HEK293 (cell line): ENCODE measurements around the gene PCTP.
A peak's percentile ranks its signal among the peaks of the same experiment; 100 is the strongest.

ENCODE experiments used
- CTCF ChIA-PET: fragments of 350-600 bp; formaldehyde crosslinking; extraction: SDS; loops from one replicate; lab custom pipeline; 2021; ENCODE audit warnings: antibody characterized with exemption; lab: Yijun Ruan, JAX
- POLR2A ChIA-PET: fragments of 300-600 bp; formaldehyde crosslinking; extraction: SDS; loops from one replicate; lab custom pipeline; 2020; ENCODE audit warnings: antibody characterized with exemption, inconsistent platforms; lab: Yijun Ruan, JAX
- H3K27ac ChIP-seq: fragments of 200-500 bp; sonication (Bioruptor generic); 2 replicates; pipeline ENCODE4 v1.5.1; 2014; ENCODE audit warnings: low read depth, low read length, control low read depth, inconsistent platforms; ENCODE audit errors: extremely low read depth
- H3K36me3 ChIP-seq, 2 experiments: fragments of 200-500 bp in 1 of 2; sonication (Bioruptor generic) in 1 of 2; 1 replicate in 1 of 2; 2 replicates in 1 of 2; pipeline ENCODE4 v1.5.1; 2014 to 2017; ENCODE audit warnings: inconsistent platforms in 2 of 2, low read length in 2 of 2; ENCODE audit not compliant: control insufficient read depth in 2 of 2, insufficient read depth in 1 of 2
- H3K4me1 ChIP-seq: fragments of 200-500 bp; sonication (Bioruptor generic); 2 replicates; pipeline ENCODE4 v1.5.1; 2014; ENCODE audit warnings: mild to moderate bottlenecking, low read length, inconsistent platforms; ENCODE audit not compliant: control insufficient read depth, insufficient read depth
- H3K4me3 ChIP-seq: 2 replicates; pipeline ENCODE4 v1.5.1; 2011; ENCODE audit warnings: low read depth, mild to moderate bottlenecking, control low read depth, low read length, moderate library complexity
- H3K9me3 ChIP-seq: fragments of 200-500 bp; sonication (Bioruptor generic); 2 replicates; pipeline ENCODE4 v1.5.1; 2014; ENCODE audit warnings: low read depth, low read length, inconsistent platforms; ENCODE audit not compliant: control insufficient read depth, insufficient read depth
- GLI4 ChIP-seq: fragments of 450-650 bp; formaldehyde crosslinking; IDR thresholded peaks from 2 replicates; pipeline ENCODE4 v1.5.1; 2016; ENCODE audit warnings: missing biosample characterization, missing genetic modification characterization
- KLF10 ChIP-seq: fragments of 450-650 bp; IDR thresholded peaks from 2 replicates; pipeline ENCODE4 v1.5.1; 2018; ENCODE audit warnings: missing biosample characterization, mild to moderate bottlenecking, missing genetic modification characterization
- MEIS1 ChIP-seq: sonication (generic); formaldehyde crosslinking; IDR thresholded peaks from 2 replicates; pipeline ENCODE4 v1.8.1; 2022; ENCODE audit warnings: missing genetic modification reagents, mild to moderate bottlenecking, borderline replicate concordance
- PRDM1 ChIP-seq: fragments of 450-650 bp; formaldehyde crosslinking; IDR thresholded peaks from 2 replicates; pipeline ENCODE4; 2016; ENCODE audit warnings: missing biosample characterization, missing genetic modification characterization
- SP7 ChIP-seq: fragments of 450-650 bp; formaldehyde crosslinking; IDR thresholded peaks from 2 replicates; pipeline ENCODE4 v1.5.1; 2016; ENCODE audit warnings: missing biosample characterization, missing genetic modification characterization
- YY2 ChIP-seq: fragments of 450-650 bp; formaldehyde crosslinking; IDR thresholded peaks from 2 replicates; pipeline ENCODE4 v1.5.1; 2016; ENCODE audit warnings: missing biosample characterization, missing genetic modification characterization
- ZBTB20 ChIP-seq: fragments of 450-650 bp; formaldehyde crosslinking; IDR thresholded peaks from 2 replicates; pipeline ENCODE4 v1.5.1; 2016; ENCODE audit warnings: missing biosample characterization, missing genetic modification characterization
- ZIC2 ChIP-seq: fragments of 450-650 bp; formaldehyde crosslinking; IDR thresholded peaks from 2 replicates; pipeline ENCODE4 v1.5.1; 2016; ENCODE audit warnings: missing biosample characterization, missing genetic modification characterization
- ZNF140 ChIP-seq: fragments of 450-650 bp; formaldehyde crosslinking; IDR thresholded peaks from 2 replicates; pipeline ENCODE4 v1.5.1; 2016; ENCODE audit warnings: missing biosample characterization, missing genetic modification characterization
- ZNF184 ChIP-seq: fragments of 450-650 bp; IDR thresholded peaks from 2 replicates; pipeline ENCODE4 v1.5.1; 2018; ENCODE audit warnings: missing biosample characterization, mild to moderate bottlenecking, missing genetic modification characterization
- ZNF394 ChIP-seq: fragments of 450-650 bp; formaldehyde crosslinking; IDR thresholded peaks from 2 replicates; pipeline ENCODE4 v1.5.1; 2016; ENCODE audit warnings: missing biosample characterization, missing genetic modification characterization, mild to moderate bottlenecking, moderate library complexity, borderline replicate concordance
- ZNF426 ChIP-seq: fragments of 450-650 bp; formaldehyde crosslinking; IDR thresholded peaks from 2 replicates; pipeline ENCODE4 v1.5.1; 2017; ENCODE audit warnings: missing biosample characterization, missing genetic modification characterization, mild to moderate bottlenecking, inconsistent platforms, moderate library complexity
- ZNF48 ChIP-seq: fragments of 450-650 bp; formaldehyde crosslinking; IDR thresholded peaks from 2 replicates; pipeline ENCODE4 v1.5.1; 2016; ENCODE audit warnings: missing biosample characterization, missing genetic modification characterization
- ZNF555 ChIP-seq: fragments of 450-650 bp; formaldehyde crosslinking; conservative IDR thresholded peaks from 2 replicates; pipeline ENCODE4 v1.5.1; 2017; ENCODE audit warnings: missing biosample characterization, mild to moderate bottlenecking, missing genetic modification characterization, inconsistent platforms
- ZNF585B ChIP-seq: fragments of 450-650 bp; formaldehyde crosslinking; IDR thresholded peaks from 2 replicates; pipeline ENCODE4 v1.5.1; 2016; ENCODE audit warnings: missing biosample characterization, missing genetic modification characterization
- ZNF596 ChIP-seq: fragments of 450-650 bp; IDR thresholded peaks from 2 replicates; pipeline ENCODE4 v1.5.0; 2018; ENCODE audit warnings: missing biosample characterization, mild to moderate bottlenecking, missing genetic modification characterization, moderate library complexity
- ZNF654 ChIP-seq: fragments of 450-650 bp; formaldehyde crosslinking; IDR thresholded peaks from 2 replicates; pipeline ENCODE4 v1.5.1; 2016; ENCODE audit warnings: low read depth, missing biosample characterization, missing genetic modification characterization
- ZNF76 ChIP-seq: fragments of 450-650 bp; formaldehyde crosslinking; IDR thresholded peaks from 2 replicates; pipeline ENCODE4; 2016; ENCODE audit warnings: low read depth, missing biosample characterization, missing genetic modification characterization, borderline replicate concordance
- ZNF792 ChIP-seq: fragments of 450-650 bp; formaldehyde crosslinking; IDR thresholded peaks from 2 replicates; pipeline ENCODE4 v1.5.1; 2016; ENCODE audit warnings: missing biosample characterization, missing genetic modification characterization
- ZNF830 ChIP-seq: fragments of 450-650 bp; IDR thresholded peaks from 2 replicates; pipeline ENCODE4 v1.5.0; 2018; ENCODE audit warnings: missing biosample characterization, missing genetic modification characterization, low read depth, mild to moderate bottlenecking, moderate library complexity
- TF ChIP-seq, protein P1 (sequence below): fragments of 450-650 bp; formaldehyde crosslinking; IDR thresholded peaks from 2 replicates; pipeline ENCODE4 v1.5.1; 2016; ENCODE audit warnings: missing biosample characterization, missing genetic modification characterization
- TF ChIP-seq, protein P2 (sequence below): fragments of 450-650 bp; formaldehyde crosslinking; IDR thresholded peaks from 2 replicates; pipeline ENCODE4 v1.5.1; 2016; ENCODE audit warnings: missing biosample characterization, missing genetic modification characterization

Gene PCTP

DNA sequence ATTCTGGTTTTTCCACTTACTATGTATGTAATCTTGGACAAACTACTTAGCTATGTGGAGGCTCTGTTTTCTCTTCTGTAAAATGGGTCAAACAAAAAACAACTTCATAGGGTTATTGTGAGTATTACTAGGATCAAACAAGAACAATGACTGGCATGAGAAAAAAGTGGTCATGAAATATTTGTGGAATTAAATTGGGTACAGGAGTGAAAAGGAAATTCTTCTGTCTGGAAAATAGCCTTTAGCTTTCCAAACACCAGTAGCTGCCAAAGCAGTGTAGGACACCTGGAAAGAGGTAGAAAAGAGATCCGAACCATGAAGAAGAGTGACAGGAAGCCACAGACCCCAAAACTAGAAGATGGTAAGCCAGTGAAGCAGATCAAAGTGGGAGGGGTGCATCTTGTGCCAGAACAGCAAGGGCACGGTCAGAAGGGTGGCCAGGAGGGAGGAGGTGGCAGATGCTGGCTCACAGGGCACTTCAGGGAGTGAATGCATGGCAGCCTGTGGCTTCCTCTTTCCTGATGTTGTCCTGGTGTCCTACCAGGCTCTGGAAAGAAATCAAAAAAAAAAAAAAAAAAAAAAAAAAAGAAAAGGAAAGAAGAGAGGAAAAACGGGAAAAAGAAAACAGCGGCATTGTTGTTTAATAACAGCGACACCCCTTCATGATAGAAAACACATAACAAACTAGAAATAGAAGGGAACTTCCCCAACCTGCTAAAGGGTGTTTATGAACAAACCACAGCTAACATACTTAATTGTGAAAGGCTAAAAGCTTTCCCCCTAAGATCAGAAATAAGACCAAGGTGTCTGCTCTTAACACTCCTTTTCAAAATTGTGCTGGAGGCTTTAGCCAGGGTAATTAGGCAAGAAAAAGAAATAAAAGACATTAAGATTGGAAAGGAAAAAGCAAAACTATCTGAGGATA is 67.9 kb downstream of the PCTP start:
- POLR2A ChIA-PET: no interaction called here
- Histone ChIP-seq H3K9me3 (no peaks in the 10 kb centered on the region), H3K4me1 (no peaks in the 10 kb centered on the region), H3K4me3 (no peak overlapping the region)
- TF ChIP-seq, protein P1, sequence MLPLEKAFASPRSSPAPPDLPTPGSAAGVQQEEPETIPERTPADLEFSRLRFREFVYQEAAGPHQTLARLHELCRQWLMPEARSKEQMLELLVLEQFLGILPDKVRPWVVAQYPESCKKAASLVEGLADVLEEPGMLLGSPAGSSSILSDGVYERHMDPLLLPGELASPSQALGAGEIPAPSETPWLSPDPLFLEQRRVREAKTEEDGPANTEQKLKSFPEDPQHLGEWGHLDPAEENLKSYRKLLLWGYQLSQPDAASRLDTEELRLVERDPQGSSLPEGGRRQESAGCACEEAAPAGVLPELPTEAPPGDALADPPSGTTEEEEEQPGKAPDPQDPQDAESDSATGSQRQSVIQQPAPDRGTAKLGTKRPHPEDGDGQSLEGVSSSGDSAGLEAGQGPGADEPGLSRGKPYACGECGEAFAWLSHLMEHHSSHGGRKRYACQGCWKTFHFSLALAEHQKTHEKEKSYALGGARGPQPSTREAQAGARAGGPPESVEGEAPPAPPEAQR (tag by site-specific recombination): no peak
- TF ChIP-seq SP7 (tag by site-specific recombination) (no peak), ZNF555 (tag by site-specific recombination) (no peak), ZNF48 (no peak), MEIS1 (CRISPR knock-in tag) (no peak), ZNF76 (no peak), ZNF830 (tag by site-specific recombination) (no peak), ZIC2 (tag by site-specific recombination) (no peak), YY2 (tag by site-specific recombination) (no peak), ZNF792 (tag by site-specific recombination) (no peak), ZNF654 (tag by site-specific recombination) (no peak), GLI4 (tag by site-specific recombination) (no peak), ZNF140 (tag by site-specific recombination) (no peak), ZBTB20 (tag by site-specific recombination) (no peak), ZNF394 (tag by site-specific recombination) (no peak), ZNF585B (tag by site-specific recombination) (no peak), KLF10 (no peak), ZNF426 (tag by site-specific recombination) (no peak)
- TF ChIP-seq, protein P2, sequence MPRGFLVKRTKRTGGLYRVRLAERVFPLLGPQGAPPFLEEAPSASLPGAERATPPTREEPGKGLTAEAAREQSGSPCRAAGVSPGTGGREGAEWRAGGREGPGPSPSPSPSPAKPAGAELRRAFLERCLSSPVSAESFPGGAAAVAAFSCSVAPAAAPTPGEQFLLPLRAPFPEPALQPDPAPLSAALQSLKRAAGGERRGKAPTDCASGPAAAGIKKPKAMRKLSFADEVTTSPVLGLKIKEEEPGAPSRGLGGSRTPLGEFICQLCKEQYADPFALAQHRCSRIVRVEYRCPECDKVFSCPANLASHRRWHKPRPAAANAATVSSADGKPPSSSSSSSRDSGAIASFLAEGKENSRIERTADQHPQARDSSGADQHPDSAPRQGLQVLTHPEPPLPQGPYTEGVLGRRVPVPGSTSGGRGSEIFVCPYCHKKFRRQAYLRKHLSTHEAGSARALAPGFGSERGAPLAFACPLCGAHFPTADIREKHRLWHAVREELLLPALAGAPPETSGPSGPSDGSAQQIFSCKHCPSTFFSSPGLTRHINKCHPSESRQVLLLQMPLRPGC: no peak
- TF ChIP-seq, all 188 proteins: peak for 0
- H3K36me3 ChIP-seq: no peaks in the 10 kb centered on the region
- no peak overlapping the region for H3K27ac ChIP-seq
- CTCF ChIA-PET: no interaction called here

DNA sequence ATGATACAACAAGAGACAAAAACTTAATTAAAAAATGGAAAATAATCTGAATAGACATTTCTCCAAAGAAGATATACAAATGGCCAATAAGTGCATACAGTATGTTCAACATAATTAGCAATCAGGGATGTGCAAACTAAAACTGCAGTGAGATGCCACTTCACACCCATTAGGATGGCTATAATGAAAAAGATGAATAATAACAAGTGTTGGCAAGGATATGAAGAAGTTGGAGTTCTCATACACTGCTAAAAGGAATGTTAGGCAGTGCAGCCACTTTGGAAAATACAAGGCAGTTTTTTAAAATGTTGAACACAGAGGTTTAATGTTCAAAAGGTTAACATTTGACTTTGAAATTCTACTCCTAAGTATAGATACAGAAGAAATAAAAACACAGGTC is 69.8 kb downstream of the PCTP start:
- no peaks in the 10 kb centered on the region for H3K9me3 ChIP-seq
- POLR2A ChIA-PET: no interaction called here
- H3K4me1 ChIP-seq: no peaks in the 10 kb centered on the region
- H3K27ac ChIP-seq: no peak overlapping the region
- H3K36me3 ChIP-seq: no peaks in the 10 kb centered on the region
- TF ChIP-seq PRDM1 (no peak), ZNF596 (no peak), ZNF184 (tag by site-specific recombination) (peak; percentile 68)
- TF ChIP-seq, all 188 proteins: peak for 1
- H3K4me3 ChIP-seq: no peak overlapping the region
- CTCF ChIA-PET: interaction anchor here (0.6 to 1.0 kb wide), 3 partner anchors 49 to 294 kb away, joined by 3 read pairs; no protein-coding TSS in a partner anchor
